ENCODE results near the gene PEAK1. TPM values are rescaled to one million over a fixed set of nuclear protein-coding genes. Genes with fewer than 3 reads are reported as not detected.

Gene PEAK1
- total and polyA plus RNA-seq, 2 experiments from 2014 or later: 7.8 to 34.1 TPM

- Histone ChIP-seq H2AFZ (no peak overlapping the region), H3K4me1 (ENCODE audit: insufficient read depth) (no peaks in the 10 kb centered on the region), H3K4me2 (no peak overlapping the region), H3K36me3 (ENCODE audit: insufficient read depth) (no peaks in the 10 kb centered on the region), H3K27ac (ENCODE audit: low read depth) (no peak overlapping the region), H3K4me3 (no peak overlapping the region), H3K79me2 (replicated peaks; ENCODE audit: insufficient read depth) (no peaks in the 10 kb centered on the region), H4K20me1 (replicated peaks; ENCODE audit: insufficient read depth) (no peaks in the 10 kb centered on the region), H3K27me3 (ENCODE audit: insufficient read depth) (no peaks in the 10 kb centered on the region), H3F3A (replicated peaks; ENCODE audit: low read depth) (no peaks in the 10 kb centered on the region), H3K9me2 (ENCODE audit: insufficient read depth) (0 out of 2 replicates have a peak, but pooled peaks cover 4% of the 10 kb centered on the region)
- ATAC-seq: no peak
- TF ChIP-seq, protein P1, sequence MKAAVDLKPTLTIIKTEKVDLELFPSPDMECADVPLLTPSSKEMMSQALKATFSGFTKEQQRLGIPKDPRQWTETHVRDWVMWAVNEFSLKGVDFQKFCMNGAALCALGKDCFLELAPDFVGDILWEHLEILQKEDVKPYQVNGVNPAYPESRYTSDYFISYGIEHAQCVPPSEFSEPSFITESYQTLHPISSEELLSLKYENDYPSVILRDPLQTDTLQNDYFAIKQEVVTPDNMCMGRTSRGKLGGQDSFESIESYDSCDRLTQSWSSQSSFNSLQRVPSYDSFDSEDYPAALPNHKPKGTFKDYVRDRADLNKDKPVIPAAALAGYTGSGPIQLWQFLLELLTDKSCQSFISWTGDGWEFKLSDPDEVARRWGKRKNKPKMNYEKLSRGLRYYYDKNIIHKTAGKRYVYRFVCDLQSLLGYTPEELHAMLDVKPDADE (IDR thresholded peaks at IDR 0.05): no peak
- no peak for TF ChIP-seq ZNF331 (CRISPR knock-in tag; IDR thresholded peaks at IDR 0.05; ENCODE audit: low read depth)
- no peak for TF ChIP-seq EZH2 (IDR thresholded peaks at IDR 0.05; ENCODE audit: low read depth, unreplicated experiment)
- TF ChIP-seq, protein P2, sequence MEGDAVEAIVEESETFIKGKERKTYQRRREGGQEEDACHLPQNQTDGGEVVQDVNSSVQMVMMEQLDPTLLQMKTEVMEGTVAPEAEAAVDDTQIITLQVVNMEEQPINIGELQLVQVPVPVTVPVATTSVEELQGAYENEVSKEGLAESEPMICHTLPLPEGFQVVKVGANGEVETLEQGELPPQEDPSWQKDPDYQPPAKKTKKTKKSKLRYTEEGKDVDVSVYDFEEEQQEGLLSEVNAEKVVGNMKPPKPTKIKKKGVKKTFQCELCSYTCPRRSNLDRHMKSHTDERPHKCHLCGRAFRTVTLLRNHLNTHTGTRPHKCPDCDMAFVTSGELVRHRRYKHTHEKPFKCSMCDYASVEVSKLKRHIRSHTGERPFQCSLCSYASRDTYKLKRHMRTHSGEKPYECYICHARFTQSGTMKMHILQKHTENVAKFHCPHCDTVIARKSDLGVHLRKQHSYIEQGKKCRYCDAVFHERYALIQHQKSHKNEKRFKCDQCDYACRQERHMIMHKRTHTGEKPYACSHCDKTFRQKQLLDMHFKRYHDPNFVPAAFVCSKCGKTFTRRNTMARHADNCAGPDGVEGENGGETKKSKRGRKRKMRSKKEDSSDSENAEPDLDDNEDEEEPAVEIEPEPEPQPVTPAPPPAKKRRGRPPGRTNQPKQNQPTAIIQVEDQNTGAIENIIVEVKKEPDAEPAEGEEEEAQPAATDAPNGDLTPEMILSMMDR (conservative IDR thresholded peaks at IDR 0.05; ENCODE audit: low read depth in 2 of 2): no peak
- TF ChIP-seq, protein P3, sequence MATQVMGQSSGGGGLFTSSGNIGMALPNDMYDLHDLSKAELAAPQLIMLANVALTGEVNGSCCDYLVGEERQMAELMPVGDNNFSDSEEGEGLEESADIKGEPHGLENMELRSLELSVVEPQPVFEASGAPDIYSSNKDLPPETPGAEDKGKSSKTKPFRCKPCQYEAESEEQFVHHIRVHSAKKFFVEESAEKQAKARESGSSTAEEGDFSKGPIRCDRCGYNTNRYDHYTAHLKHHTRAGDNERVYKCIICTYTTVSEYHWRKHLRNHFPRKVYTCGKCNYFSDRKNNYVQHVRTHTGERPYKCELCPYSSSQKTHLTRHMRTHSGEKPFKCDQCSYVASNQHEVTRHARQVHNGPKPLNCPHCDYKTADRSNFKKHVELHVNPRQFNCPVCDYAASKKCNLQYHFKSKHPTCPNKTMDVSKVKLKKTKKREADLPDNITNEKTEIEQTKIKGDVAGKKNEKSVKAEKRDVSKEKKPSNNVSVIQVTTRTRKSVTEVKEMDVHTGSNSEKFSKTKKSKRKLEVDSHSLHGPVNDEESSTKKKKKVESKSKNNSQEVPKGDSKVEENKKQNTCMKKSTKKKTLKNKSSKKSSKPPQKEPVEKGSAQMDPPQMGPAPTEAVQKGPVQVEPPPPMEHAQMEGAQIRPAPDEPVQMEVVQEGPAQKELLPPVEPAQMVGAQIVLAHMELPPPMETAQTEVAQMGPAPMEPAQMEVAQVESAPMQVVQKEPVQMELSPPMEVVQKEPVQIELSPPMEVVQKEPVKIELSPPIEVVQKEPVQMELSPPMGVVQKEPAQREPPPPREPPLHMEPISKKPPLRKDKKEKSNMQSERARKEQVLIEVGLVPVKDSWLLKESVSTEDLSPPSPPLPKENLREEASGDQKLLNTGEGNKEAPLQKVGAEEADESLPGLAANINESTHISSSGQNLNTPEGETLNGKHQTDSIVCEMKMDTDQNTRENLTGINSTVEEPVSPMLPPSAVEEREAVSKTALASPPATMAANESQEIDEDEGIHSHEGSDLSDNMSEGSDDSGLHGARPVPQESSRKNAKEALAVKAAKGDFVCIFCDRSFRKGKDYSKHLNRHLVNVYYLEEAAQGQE (IDR thresholded peaks at IDR 0.05; ENCODE audit: unreplicated experiment): no peak
- TF ChIP-seq EZH2phosphoT487 (IDR thresholded peaks at IDR 0.05; ENCODE audit: unreplicated experiment): no peak
- TF ChIP-seq NANOG (IDR thresholded peaks at IDR 0.05; ENCODE audit: borderline replicate concordance): no peak
- no peak for TF ChIP-seq STAT1 (IDR thresholded peaks at IDR 0.05; ENCODE audit: unreplicated experiment)
- TF ChIP-seq JUNB (IDR thresholded peaks at IDR 0.05; ENCODE audit: unreplicated experiment): no peak
- TF ChIP-seq POLR2AphosphoS5 (IDR thresholded peaks at IDR 0.05; ENCODE audit: low read depth): no peak
- TF ChIP-seq ZNF114 (CRISPR knock-in tag; IDR thresholded peaks at IDR 0.05): no peak
- no peak for TF ChIP-seq CREB1 (CRISPR knock-in tag; IDR thresholded peaks at IDR 0.05; ENCODE audit: low read depth)
- no peak for TF ChIP-seq ZNF462 (CRISPR knock-in tag; IDR thresholded peaks at IDR 0.05)
- H3K9me3 Mint-ChIP-seq: no peaks in the 10 kb centered on the region
- no peaks in the 10 kb centered on the region for H3K27me3 Mint-ChIP-seq (ENCODE audit: insufficient read depth, low read depth, poor library complexity)
- no peak for DNase-seq (ENCODE audit: low spot score)
- no peak overlapping the region for H3K4me3 Mint-ChIP-seq
- no peaks in the 10 kb centered on the region for H3K4me1 Mint-ChIP-seq
- peaks cover 8% of the 10 kb centered on the region; the same call in 2 of the 3 replicates for H3K36me3 Mint-ChIP-seq (ENCODE audit: low read depth)
- H3K27ac Mint-ChIP-seq: no peak overlapping the region
These were observed 241.5 kb downstream of the PEAK1 start for GRCh38 chr15:77178411-77178810.
